ENCODE data around the gene ADCY9.

The ADCY9 gene

GRCh38 chr16:4003576-4003975 lies 112.7 kb downstream of the ADCY9 start:
- DNase-seq (ENCODE audit: low read depth in 2 of 2), result no peak

GRCh38 chr16:4003166-4003565 lies 113.1 kb downstream of the ADCY9 start:
- no peak for DNase-seq (ENCODE audit: low read depth in 2 of 2)

GRCh38 chr16:4002121-4002520 lies 114.1 kb downstream of the ADCY9 start:
- DNase-seq (ENCODE audit: low read depth in 2 of 2), result no peak

GRCh38 chr16:3999479-4000325 lies 116.5 kb downstream of the ADCY9 start:
- DNase-seq (ENCODE audit: low read depth in 2 of 2), result no peak

- no peak for DNase-seq (ENCODE audit: low read depth in 2 of 2)
Measured at GRCh38 chr16:3998793-3999478, 117.3 kb downstream of the ADCY9 start.

- no peak for DNase-seq (ENCODE audit: low read depth in 2 of 2)
Measured at GRCh38 chr16:3997231-3997841, 118.9 kb downstream of the ADCY9 start.

GRCh38 chr16:3995001-3995400 lies 121.2 kb downstream of the ADCY9 start:
- DNase-seq (ENCODE audit: low read depth in 2 of 2), result no peak

- no peak for DNase-seq (ENCODE audit: low read depth in 2 of 2)
Measured at GRCh38 chr16:3993052-3993785, 123.0 kb downstream of the ADCY9 start.

GRCh38 chr16:3992297-3993051 lies 123.8 kb downstream of the ADCY9 start:
- no peak for DNase-seq (ENCODE audit: low read depth in 2 of 2)

- no peak for DNase-seq (ENCODE audit: low read depth in 2 of 2)
Measured at GRCh38 chr16:3988824-3989223, 127.4 kb downstream of the ADCY9 start.

GRCh38 chr16:3988011-3988410 lies 128.2 kb downstream of the ADCY9 start:
- no peak for DNase-seq (ENCODE audit: low read depth in 2 of 2)

GRCh38 chr16:3987231-3987630 lies 129.0 kb downstream of the ADCY9 start:
- no peak for DNase-seq (ENCODE audit: low read depth in 2 of 2)

- no peak for DNase-seq (ENCODE audit: low read depth in 2 of 2)
Measured at GRCh38 chr16:3986235-3986544, 130.1 kb downstream of the ADCY9 start.

- no peak for DNase-seq (ENCODE audit: low read depth in 2 of 2)
Measured at GRCh38 chr16:3984111-3985060, 131.9 kb downstream of the ADCY9 start.

GRCh38 chr16:3983081-3983520 lies 133.1 kb downstream of the ADCY9 start:
- peak in 1 of 2 experiments; percentile 29 for DNase-seq (ENCODE audit: low read depth in 2 of 2)

GRCh38 chr16:3982216-3982615 lies 134.0 kb downstream of the ADCY9 start:
- DNase-seq (ENCODE audit: low read depth in 2 of 2), result no peak

- DNase-seq (ENCODE audit: low read depth in 2 of 2), result no peak
Measured at GRCh38 chr16:3980253-3981111, 135.8 kb downstream of the ADCY9 start.

- no peak for DNase-seq (ENCODE audit: low read depth in 2 of 2)
Measured at GRCh38 chr16:3979518-3979917, 136.7 kb downstream of the ADCY9 start.

- no peak for DNase-seq (ENCODE audit: low read depth in 2 of 2)
Measured at GRCh38 chr16:3979070-3979469, 137.2 kb downstream of the ADCY9 start.

Measured in stimulated activated CD4-positive, alpha-beta T cell treated with anti-CD3 and anti-CD28 coated beads, Interleukin-12 subunit alpha, Interleukin-12 subunit beta, amount 100 ng/mL, for 24 hours (primary cell).